Heart right ventricle (tissue), 16 donors: ENCODE results near the gene ADK. TPM values are rescaled to one million over a fixed set of nuclear protein-coding genes. Genes with fewer than 3 reads are reported as not detected.
"Not testable (repeated sequence)": the region's sequence is repeated elsewhere in the genome, so short reads cannot be mapped to it uniquely, and the experiment has no call there.

Source experiments
- ATAC-seq, 8 donors: fragments of 200-7000 bp; cut with Tn5 transposase; one replicate each; pipeline ENCODE4 v1.9.1; 2020; ENCODE audit warnings: mild to moderate bottlenecking in 8 of 8, moderate library complexity in 8 of 8, moderate number of reproducible peaks in 1 of 8
- DNase-seq, 2 donors: peaks; one replicate each; pipeline ENCODE4 v3.0.0-alpha.2; 2020
- H3K27ac ChIP-seq, 10 donors: fragments of 200-600 bp; sonication (generic) in 2 of 10; one replicate each; pipeline versions ENCODE4 v1.5.0 to v1.8.0; 2020 to 2022; ENCODE audit warnings: mild to moderate bottlenecking in 3 of 10
- H3K27me3 ChIP-seq, 7 donors: fragments of 200-600 bp; one replicate each; pipeline ENCODE4 v1.8.0; 2021 to 2022; ENCODE audit warnings: mild to moderate bottlenecking in 2 of 7
- H3K36me3 ChIP-seq, 9 donors: fragments of 200-600 bp; sonication (generic) in 1 of 9; one replicate each; pipeline versions ENCODE4 v1.5.0 to v1.8.0; 2020 to 2022; ENCODE audit warnings: mild to moderate bottlenecking in 2 of 9
- H3K4me1 ChIP-seq, 9 donors: fragments of 200-600 bp; sonication (generic) in 1 of 9; one replicate each; pipeline versions ENCODE4 v1.5.0 to v1.8.0; 2020 to 2022; ENCODE audit warnings: mild to moderate bottlenecking in 4 of 9
- H3K4me3 ChIP-seq, 10 donors: fragments of 200-600 bp; sonication (generic) in 2 of 10; one replicate each; pipeline versions ENCODE4 v1.5.0 to v1.8.0; 2020 to 2022; ENCODE audit warnings: mild to moderate bottlenecking in 7 of 10, moderate library complexity in 2 of 10
- H3K9me3 ChIP-seq, 11 donors: fragments of 200-600 bp in 10 of 11; sonication (generic) in 2 of 11; one replicate each; pipeline versions ENCODE4 v1.5.0 to v1.8.0; 2013 to 2022; ENCODE audit warnings: mild to moderate bottlenecking in 2 of 11, control low read depth in 1 of 11, moderate library complexity in 1 of 11
- WGBS, 2 donors: extraction: QIAGEN DNeasy Blood & Tissue Kit; methylation state at CpG; one replicate each; pipeline ENCODE4 v1.1.7; 2013; ENCODE audit warnings: inconsistent platforms in 1 of 2; 5-methylcytosine and 5-hydroxymethylcytosine counted together
- intact Hi-C, 10 donors: fragments of 100-400 bp; cut with DNase I; formaldehyde crosslinking; loops; one replicate each; pipeline versions ENCODE4 v1.11.1 to v1.14.2; 2022
- polyA plus RNA-seq, 2 donors: library from polyadenylated mRNA; stranded (reverse); fragments of 200-250 nt; gene quantifications; one replicate each; pipeline ENCODE4 v1.2.3, GENCODE V29; 2013
- total RNA-seq, 10 donors: library from RNA; stranded (reverse); fragmentation: NEBNext Ultra II Directional in 3 of 10; extraction: Animal tissue kit (Norgen Biotek cat#: 25700) in 3 of 10; gene quantifications; one replicate each; pipeline versions ENCODE4 v1.2.1 to v1.2.4, GENCODE V29; 2021 to 2023
- TF ChIP-seq, protein P1 (sequence below), 9 donors: fragments of 200-600 bp; sonication (generic) in 2 of 9; IDR thresholded peaks; one replicate each; pipeline versions ENCODE4 v1.5.0 to v1.8.0; 2021 to 2022; ENCODE audit warnings: antibody characterized with exemption in 9 of 9, mild to moderate bottlenecking in 5 of 9, moderate library complexity in 1 of 9
- donor health status: Arrhythmogenic right ventricular cardiomyopathy.
- donor health status: ischemic (EF 13 %, LVEDD 7.1; RV severe dilation, severe dysfunction).
- donor health status: healthy with polysubstance abuse.
- donor health status: DM: no; HTN: yes; CAD: no.
- donor health status: DM: no; HTN: no; CAD: no.
- donor health status: ischemic (EF 25% LVEDD 6.9; RV normal size, moderate dysfunction).
- donor health status: ischemic (EF 25% LVEDD 5.7; RV mildly dilated, moderate dysfunction).
- donor health status: healthy.
- donor health status: DM: yes; HTN: yes; CAD: no.
- donor health status: Ischemic cardiomyopathy.
- donor health status: ischemic (EF 35%, LVEDD 5.7; RV mildly dilated, moderate dysfunction).
- donor health status: nonischemic (EF 11% LVEDD 7.7; RV severe dilation, severe dysfunction).
- donor health status: DM: yes; HTN: yes; CAD: no.
- donor health status: PGD.
- donor health status: ischemic (EF 29% LVEDD 5.4; RV normal size, mild dysfunction).
- donor health status: nonischemic (EF 23%, LVEDD 6.1; RV moderate dilation, normal function).

ADK gene
- total and polyA plus RNA-seq, 12 donors: 13.0 to 50.0 (median 39.1) TPM

DNA sequence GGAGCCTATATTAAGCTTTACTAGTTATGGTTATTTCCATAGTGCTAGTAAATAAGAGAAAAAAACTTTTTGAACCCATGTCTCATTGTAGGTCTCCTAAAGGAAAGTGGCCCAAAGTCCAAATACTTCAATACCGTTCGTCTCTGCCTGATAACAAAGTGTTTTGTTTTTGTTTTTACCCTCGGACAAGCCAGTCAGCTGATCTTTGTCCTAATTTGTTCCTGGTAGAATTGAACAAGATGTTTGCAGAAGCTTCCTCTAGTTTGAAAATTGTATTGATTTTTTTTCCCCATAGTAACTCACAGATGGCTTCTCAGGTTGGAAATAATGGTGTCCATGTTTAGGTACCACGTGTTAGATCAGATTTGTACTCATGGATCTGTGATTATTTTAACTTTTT lies 339.5 kb downstream of the ADK start:
- no peaks in the 10 kb centered on the region for H3K9me3 ChIP-seq
- no peaks in the 10 kb centered on the region for H3K4me1 ChIP-seq
- TF ChIP-seq, protein P1, sequence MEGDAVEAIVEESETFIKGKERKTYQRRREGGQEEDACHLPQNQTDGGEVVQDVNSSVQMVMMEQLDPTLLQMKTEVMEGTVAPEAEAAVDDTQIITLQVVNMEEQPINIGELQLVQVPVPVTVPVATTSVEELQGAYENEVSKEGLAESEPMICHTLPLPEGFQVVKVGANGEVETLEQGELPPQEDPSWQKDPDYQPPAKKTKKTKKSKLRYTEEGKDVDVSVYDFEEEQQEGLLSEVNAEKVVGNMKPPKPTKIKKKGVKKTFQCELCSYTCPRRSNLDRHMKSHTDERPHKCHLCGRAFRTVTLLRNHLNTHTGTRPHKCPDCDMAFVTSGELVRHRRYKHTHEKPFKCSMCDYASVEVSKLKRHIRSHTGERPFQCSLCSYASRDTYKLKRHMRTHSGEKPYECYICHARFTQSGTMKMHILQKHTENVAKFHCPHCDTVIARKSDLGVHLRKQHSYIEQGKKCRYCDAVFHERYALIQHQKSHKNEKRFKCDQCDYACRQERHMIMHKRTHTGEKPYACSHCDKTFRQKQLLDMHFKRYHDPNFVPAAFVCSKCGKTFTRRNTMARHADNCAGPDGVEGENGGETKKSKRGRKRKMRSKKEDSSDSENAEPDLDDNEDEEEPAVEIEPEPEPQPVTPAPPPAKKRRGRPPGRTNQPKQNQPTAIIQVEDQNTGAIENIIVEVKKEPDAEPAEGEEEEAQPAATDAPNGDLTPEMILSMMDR (IDR thresholded peaks at IDR 0.05): no peak
- 49 to 52% methylated on average over 4 of the region's 4 CpGs for WGBS, 2 donors
- intact Hi-C loops: no loop called here
- no peak for ATAC-seq
- DNase-seq: no peak
- no peak overlapping the region for H3K27ac ChIP-seq
- no peaks in the 10 kb centered on the region for H3K36me3 ChIP-seq
- no peaks in the 10 kb centered on the region for H3K27me3 ChIP-seq
- H3K4me3 ChIP-seq: no peak overlapping the region

DNA sequence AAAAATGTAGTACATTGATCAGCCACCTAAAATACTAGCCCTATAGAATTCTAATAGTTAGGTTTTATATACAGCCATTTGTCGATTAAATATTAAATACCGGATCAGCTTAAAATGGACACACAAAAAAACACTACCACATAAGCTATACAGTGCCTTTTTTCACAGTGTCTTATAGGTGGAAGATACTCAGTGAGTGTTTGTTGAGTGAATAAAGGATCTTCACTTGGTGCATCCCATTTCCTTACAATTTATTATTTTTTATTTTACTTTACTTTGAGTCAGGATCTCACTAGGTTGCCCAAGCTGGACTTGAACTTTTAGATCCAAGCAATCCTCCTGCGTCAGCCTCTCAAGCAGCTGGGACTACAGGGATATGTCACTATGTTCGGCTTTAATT lies 340.0 kb downstream of the ADK start:
- TF ChIP-seq, protein P1 (IDR thresholded peaks at IDR 0.05): no peak
- Histone ChIP-seq H3K36me3 (no peaks in the 10 kb centered on the region), H3K27ac (no peak overlapping the region), H3K4me3 (no peak overlapping the region), H3K27me3 (no peaks in the 10 kb centered on the region), H3K4me1 (no peaks in the 10 kb centered on the region), H3K9me3 (no peaks in the 10 kb centered on the region)
- ATAC-seq (no peak), DNase-seq (no peak)
- intact Hi-C loops: no loop called here
- 98% methylated on average over 4 of the region's 4 CpGs for WGBS, 2 donors

DNA sequence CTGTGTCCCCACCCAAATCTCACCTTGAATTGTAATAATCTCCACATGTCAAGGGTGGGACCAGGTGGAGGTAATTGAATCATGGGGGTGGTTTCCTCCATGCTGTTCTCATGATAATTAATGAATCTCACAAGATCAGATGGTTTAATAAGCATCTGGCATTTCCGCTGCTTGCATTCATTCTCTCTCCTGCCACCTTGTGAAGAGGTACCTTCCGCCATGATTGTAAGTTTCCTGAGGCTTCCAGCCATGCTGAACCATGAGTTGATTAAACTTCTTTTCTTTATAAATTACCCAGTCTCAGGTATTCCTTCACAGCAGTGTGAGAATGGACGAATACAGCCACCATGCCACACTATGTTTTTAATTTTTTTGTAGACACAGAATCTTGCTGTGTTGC lies 345.3 kb downstream of the ADK start:
- H3K27ac ChIP-seq, H3K4me3 ChIP-seq, DNase-seq, H3K27me3 ChIP-seq, ATAC-seq, H3K36me3 ChIP-seq, H3K9me3 ChIP-seq, intact Hi-C loops: not testable (repeated sequence)
- peaks cover 0 to 12% (median 3%) of the 10 kb centered on the region in 9 donors for H3K4me1 ChIP-seq
- 96 to 99% methylated on average over 3 of the region's 3 CpGs for WGBS, 2 donors

DNA sequence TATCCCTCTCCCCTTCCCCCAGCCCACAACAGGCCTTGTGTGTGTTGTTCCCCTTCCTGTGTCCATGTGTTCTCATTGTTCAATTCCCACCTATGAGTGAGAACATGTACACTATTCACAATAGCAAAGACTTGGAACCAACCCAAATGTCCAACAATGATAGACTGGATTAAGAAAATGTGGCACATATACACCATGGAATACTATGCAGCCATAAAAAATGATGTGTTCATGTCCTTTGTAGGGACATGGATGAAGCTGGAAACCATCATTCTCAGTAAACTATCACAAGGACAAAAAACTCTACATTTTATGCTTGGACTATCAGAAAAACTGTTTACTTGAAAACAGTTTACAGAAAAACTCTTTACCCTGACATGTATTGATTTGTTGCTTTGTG lies 347.6 kb downstream of the ADK start:
- H3K4me3 ChIP-seq, H3K36me3 ChIP-seq, H3K9me3 ChIP-seq, DNase-seq, H3K27me3 ChIP-seq, ATAC-seq, H3K27ac ChIP-seq, intact Hi-C loops: not testable (repeated sequence)
- H3K4me1 ChIP-seq: peaks cover 0 to 23% (median 13%) of the 10 kb centered on the region in 9 donors

DNA sequence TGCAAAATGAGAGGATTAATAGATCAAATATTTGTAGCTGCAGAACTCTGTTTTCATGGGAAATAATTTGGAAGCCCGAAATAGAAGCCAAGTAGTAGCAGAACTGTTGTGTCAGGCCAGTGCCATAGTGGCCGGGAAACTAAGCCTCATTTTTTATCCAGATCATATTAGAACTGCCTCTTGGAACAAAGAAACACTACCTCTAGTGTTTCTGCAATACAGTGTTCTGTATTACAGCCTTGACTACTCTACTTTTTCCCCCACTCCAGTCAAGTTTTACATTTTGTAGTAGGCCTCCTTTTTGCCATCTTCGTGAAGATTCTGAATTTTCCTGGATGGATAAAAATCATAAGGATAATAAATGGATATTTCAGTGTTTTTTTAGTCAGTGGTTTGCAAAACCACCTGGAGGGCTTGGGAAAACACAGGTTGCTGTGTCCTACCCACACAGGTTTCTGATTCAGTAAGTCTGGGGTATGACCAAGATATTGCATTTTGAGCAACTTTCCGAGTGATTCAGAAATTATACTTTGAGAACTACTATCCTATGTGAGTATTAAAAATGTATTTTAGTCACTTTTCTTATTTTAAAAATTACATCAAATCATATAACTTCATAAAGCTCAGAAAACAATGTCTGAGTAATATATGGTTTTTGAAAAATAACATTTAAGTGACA lies 349.1 kb downstream of the ADK start:
- intact Hi-C loops: no loop called here
- DNase-seq (no peak), ATAC-seq (no peak)
- peaks cover 0 to 27% (median 13%) of the 10 kb centered on the region in 9 donors for H3K4me1 ChIP-seq
- no peaks in the 10 kb centered on the region for H3K27me3 ChIP-seq
- peaks cover 0 to 8% (median 0%) of the 10 kb centered on the region in 11 donors for H3K9me3 ChIP-seq
- TF ChIP-seq, protein P1 (IDR thresholded peaks at IDR 0.05): no peak
- H3K27ac ChIP-seq: no peak overlapping the region
- H3K4me3 ChIP-seq: no peak overlapping the region
- WGBS, 2 donors: 93 to 96% methylated on average over 4 of the region's 4 CpGs
- H3K36me3 ChIP-seq: no peaks in the 10 kb centered on the region
